Measurements from ENCODE around the gene FARP1.

FARP1 gene

DNA sequence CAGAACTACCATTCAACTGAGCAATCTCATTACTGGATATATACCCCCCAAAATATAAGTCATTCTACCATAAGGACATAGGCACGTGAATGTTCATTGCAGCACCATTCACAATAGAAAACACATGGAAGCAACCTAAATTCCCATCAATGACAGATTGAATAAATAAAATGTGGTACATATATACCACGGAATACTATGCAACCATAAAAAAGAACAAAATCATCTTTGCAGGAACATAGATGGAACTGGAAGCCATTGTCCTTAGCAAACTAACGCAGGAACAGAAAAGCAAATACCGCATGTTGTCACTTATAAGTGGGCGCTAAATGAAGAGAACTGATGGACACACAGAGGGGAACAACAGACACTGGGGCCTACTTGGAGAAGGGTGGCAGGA is 20.0 kb downstream of the FARP1 start:
- Histone ChIP-seq H3K27ac (ENCODE audit: insufficient read depth in 1 of 2, low read depth in 1 of 2, low read length in 2 of 2, poor library complexity in 1 of 2, severe bottlenecking in 2 of 2) (no peak overlapping the region), H3K9me3 (ENCODE audit: control extremely low read depth in 1 of 5, control insufficient read depth in 4 of 5, insufficient read depth in 2 of 5, low read depth in 1 of 5, low read length in 4 of 5) (no peaks in the 10 kb centered on the region), H3K4me3 (ENCODE audit: control insufficient read depth in 1 of 7, extremely low read depth in 1 of 7, insufficient read depth in 4 of 7, low read depth in 2 of 7, low read length in 6 of 7) (no peak overlapping the region), H3K27me3 (replicated peaks in 2 of 5; ENCODE audit: control insufficient read depth in 4 of 5, insufficient read depth in 5 of 5, low read length in 4 of 5) (peaks cover 0 to 5% (median 0%) of the 10 kb centered on the region in 5 experiments), H3K36me3 (ENCODE audit: control insufficient read depth in 4 of 4, insufficient read depth in 4 of 4, low read length in 3 of 4) (no peaks in the 10 kb centered on the region), H3K4me1 (ENCODE audit: control extremely low read depth in 1 of 4, control insufficient read depth in 4 of 4, insufficient read depth in 4 of 4, low read length in 3 of 4) (no peaks in the 10 kb centered on the region)
- DNase-seq, result no peak
- ChIA-PET POLR2A (no interaction called here), CTCF (no interaction called here)
- 100% methylated on average over 3 of the region's 5 CpGs for WGBS (ENCODE audit: insufficient coverage)

DNA sequence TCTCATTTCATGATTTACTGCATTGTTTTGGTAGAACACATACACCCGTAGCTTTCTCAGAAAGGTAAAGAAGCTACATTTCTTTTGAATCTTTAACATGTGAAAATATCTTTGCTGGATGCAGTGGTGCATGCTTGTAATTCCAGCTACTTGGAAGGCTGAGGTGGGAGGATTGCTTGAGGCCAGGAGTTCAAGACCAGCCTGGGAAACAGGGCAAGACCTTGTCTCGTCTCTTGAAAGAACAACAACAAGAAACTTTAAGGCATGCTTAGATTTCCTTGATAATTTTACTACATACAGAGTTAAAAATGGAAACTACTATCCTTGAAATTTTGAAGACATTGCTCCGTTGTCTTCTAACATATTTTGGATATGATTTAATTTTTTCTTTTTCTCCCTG is 26.4 kb downstream of the FARP1 start:
- no peak overlapping the region for H3K4me3 ChIP-seq (ENCODE audit: control insufficient read depth in 1 of 7, extremely low read depth in 1 of 7, insufficient read depth in 4 of 7, low read depth in 2 of 7, low read length in 6 of 7)
- ChIA-PET CTCF (no interaction called here), POLR2A (no interaction called here)
- H3K4me1 ChIP-seq (ENCODE audit: control extremely low read depth in 1 of 4, control insufficient read depth in 4 of 4, insufficient read depth in 4 of 4, low read length in 3 of 4), result peaks cover 0 to 9% (median 2%) of the 10 kb centered on the region in 4 experiments
- no CpG with 5 or more reads among the region's 3 CpGs for WGBS (ENCODE audit: insufficient coverage)
- H3K9me3 ChIP-seq (ENCODE audit: control extremely low read depth in 1 of 5, control insufficient read depth in 4 of 5, insufficient read depth in 2 of 5, low read depth in 1 of 5, low read length in 4 of 5), result no peaks in the 10 kb centered on the region
- H3K27ac ChIP-seq (ENCODE audit: insufficient read depth in 1 of 2, low read depth in 1 of 2, low read length in 2 of 2, poor library complexity in 1 of 2, severe bottlenecking in 2 of 2), result no peak overlapping the region
- H3K27me3 ChIP-seq (replicated peaks in 2 of 5; ENCODE audit: control insufficient read depth in 4 of 5, insufficient read depth in 5 of 5, low read length in 4 of 5), result peaks cover 0 to 2% (median 0%) of the 10 kb centered on the region in 5 experiments
- no peak for DNase-seq
- H3K36me3 ChIP-seq (ENCODE audit: control insufficient read depth in 4 of 4, insufficient read depth in 4 of 4, low read length in 3 of 4), result no peaks in the 10 kb centered on the region

DNA sequence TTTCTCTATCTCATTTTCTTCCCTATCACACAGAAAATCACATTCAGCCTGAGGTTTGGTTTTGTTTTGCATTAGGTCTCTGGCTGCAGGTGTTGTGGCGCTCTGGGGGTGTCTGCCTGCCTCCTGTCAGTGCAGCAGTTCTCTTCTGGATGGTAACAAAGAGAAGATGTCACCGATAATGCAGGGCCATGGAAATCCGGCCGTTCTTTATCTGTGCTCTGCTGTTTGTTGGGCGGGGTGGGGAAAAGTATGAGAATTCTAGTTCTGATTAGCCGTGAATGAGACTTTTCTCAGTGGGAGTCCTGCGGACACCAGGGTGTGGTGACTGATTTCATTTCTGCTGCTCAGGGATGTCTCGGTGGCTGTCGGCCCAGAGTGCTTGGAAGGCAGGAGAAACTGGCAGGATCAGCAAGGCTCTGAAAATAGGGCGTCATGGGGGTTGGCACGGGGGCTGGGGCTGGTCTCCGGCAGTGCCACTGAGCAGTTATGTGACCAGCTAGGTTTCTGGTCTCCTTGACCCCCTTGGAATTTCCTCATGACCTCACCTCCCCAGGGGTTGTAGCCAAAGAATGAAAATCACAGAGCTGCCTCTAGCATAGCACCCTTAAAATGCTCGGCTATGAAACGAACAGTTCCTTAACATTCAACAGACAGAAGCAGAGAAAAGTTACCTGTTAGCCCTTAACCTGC is 29.2 kb downstream of the FARP1 start:
- DNase-seq, result no peak
- no peak overlapping the region for H3K4me3 ChIP-seq (ENCODE audit: control insufficient read depth in 1 of 7, extremely low read depth in 1 of 7, insufficient read depth in 4 of 7, low read depth in 2 of 7, low read length in 6 of 7)
- WGBS (ENCODE audit: insufficient coverage), result 92% methylated on average over 12 of the region's 14 CpGs
- peaks cover 0 to 9% (median 2%) of the 10 kb centered on the region in 4 experiments for H3K4me1 ChIP-seq (ENCODE audit: control extremely low read depth in 1 of 4, control insufficient read depth in 4 of 4, insufficient read depth in 4 of 4, low read length in 3 of 4)
- POLR2A ChIA-PET, result no interaction called here
- no peaks in the 10 kb centered on the region for H3K9me3 ChIP-seq (ENCODE audit: control extremely low read depth in 1 of 5, control insufficient read depth in 4 of 5, insufficient read depth in 2 of 5, low read depth in 1 of 5, low read length in 4 of 5)
- H3K27me3 ChIP-seq (replicated peaks in 2 of 5; ENCODE audit: control insufficient read depth in 4 of 5, insufficient read depth in 5 of 5, low read length in 4 of 5), result peaks cover 0 to 2% (median 0%) of the 10 kb centered on the region in 5 experiments
- CTCF ChIA-PET, result interaction anchor here (0.6 kb wide), 1 partner anchor 1144 kb away, joined by 3 read pairs; no protein-coding TSS in a partner anchor
- H3K36me3 ChIP-seq (ENCODE audit: control insufficient read depth in 4 of 4, insufficient read depth in 4 of 4, low read length in 3 of 4), result no peaks in the 10 kb centered on the region
- no peak overlapping the region for H3K27ac ChIP-seq (ENCODE audit: insufficient read depth in 1 of 2, low read depth in 1 of 2, low read length in 2 of 2, poor library complexity in 1 of 2, severe bottlenecking in 2 of 2)

DNA sequence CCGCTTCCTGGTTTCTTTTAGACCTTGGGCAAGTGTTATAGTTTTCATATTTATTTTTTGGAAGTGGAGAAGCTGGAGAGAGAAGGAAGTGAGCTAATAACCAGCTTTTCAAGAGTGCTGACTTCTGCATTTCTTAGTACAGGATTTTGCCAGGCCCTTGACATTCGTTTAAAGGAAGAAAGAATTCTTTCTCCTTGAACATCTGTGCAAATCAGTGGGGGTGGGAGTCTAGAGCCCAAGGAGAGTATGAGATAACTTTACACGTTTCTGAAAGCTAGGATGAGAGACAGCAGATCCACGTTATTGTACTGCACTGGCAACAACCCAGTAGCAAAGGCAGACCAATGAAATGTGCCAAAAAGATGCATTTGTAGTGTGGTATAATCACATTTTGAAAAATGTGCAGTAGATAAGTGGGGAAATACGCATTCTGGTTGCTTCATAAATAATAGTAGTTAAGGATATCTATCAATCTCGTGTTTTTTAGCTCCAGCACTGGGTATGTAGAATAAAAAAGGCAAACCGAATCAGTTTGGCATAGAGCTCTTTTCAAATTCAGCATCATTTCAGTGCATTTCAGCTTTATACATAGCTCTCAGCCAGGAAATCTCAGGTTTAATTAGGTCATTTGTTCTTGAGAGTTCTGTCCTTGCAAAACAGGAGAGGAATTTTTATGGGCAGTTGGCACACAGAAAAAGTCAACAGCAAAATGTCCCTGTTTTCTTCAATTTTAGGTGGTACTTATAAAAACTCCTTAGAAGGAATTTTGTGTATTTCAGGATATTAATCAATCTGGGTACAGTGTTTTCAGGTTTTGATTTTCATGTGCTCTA is 29.9 kb downstream of the FARP1 start:
- H3K36me3 ChIP-seq (ENCODE audit: control insufficient read depth in 4 of 4, insufficient read depth in 4 of 4, low read length in 3 of 4), result no peaks in the 10 kb centered on the region
- H3K4me3 ChIP-seq (ENCODE audit: control insufficient read depth in 1 of 7, extremely low read depth in 1 of 7, insufficient read depth in 4 of 7, low read depth in 2 of 7, low read length in 6 of 7), result no peak overlapping the region
- POLR2A ChIA-PET, result no interaction called here
- H3K27ac ChIP-seq (ENCODE audit: insufficient read depth in 1 of 2, low read depth in 1 of 2, low read length in 2 of 2, poor library complexity in 1 of 2, severe bottlenecking in 2 of 2), result no peak overlapping the region
- H3K4me1 ChIP-seq (ENCODE audit: control extremely low read depth in 1 of 4, control insufficient read depth in 4 of 4, insufficient read depth in 4 of 4, low read length in 3 of 4), result peaks cover 0 to 9% (median 2%) of the 10 kb centered on the region in 4 experiments
- 67% methylated on average over 4 of the region's 7 CpGs for WGBS (ENCODE audit: insufficient coverage)
- peaks cover 0 to 2% (median 0%) of the 10 kb centered on the region in 5 experiments for H3K27me3 ChIP-seq (replicated peaks in 2 of 5; ENCODE audit: control insufficient read depth in 4 of 5, insufficient read depth in 5 of 5, low read length in 4 of 5)
- H3K9me3 ChIP-seq (ENCODE audit: control extremely low read depth in 1 of 5, control insufficient read depth in 4 of 5, insufficient read depth in 2 of 5, low read depth in 1 of 5, low read length in 4 of 5), result no peaks in the 10 kb centered on the region
- CTCF ChIA-PET, result interaction anchor here (0.6 kb wide), 1 partner anchor 1145 kb away, joined by 3 read pairs; no protein-coding TSS in a partner anchor
- DNase-seq, result no peak

DNA sequence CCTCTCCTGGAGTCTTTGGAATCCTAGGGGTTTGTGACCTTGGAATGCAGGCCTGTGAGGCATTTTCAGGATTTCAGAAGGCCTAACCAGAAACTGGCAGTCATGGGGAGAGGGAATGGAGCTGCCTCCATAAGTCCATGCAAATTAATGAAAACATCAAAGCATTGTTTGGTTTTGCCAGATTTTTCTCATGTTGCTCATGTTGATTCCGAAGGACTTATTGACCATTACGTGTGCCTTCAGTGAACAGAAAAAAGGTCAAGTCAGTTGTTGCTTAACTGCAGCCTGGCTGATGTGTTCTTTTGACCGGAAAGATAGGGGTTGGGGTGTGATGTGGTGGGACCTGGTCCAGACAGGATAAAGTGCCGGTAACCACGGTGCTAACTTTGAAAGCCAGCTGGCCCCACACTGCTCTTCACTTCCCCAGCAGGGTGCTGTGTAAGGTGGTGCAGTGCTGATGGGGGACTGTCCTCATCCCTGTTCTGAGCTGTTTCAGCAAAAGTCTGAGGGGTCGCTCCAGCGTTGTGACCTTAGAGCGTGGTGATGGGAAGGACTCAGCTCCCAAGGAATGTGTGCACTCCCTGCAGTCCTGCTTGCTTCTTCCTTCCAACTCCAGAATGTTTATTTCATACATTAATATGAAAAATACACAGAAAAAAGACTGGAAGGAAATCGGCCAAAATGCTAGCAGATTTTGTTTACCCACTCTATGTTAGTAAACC is 30.7 kb downstream of the FARP1 start:
- ChIA-PET CTCF (no interaction called here), POLR2A (no interaction called here)
- no peaks in the 10 kb centered on the region for H3K36me3 ChIP-seq (ENCODE audit: control insufficient read depth in 4 of 4, insufficient read depth in 4 of 4, low read length in 3 of 4)
- peaks cover 0 to 9% (median 1%) of the 10 kb centered on the region in 4 experiments for H3K4me1 ChIP-seq (ENCODE audit: control extremely low read depth in 1 of 4, control insufficient read depth in 4 of 4, insufficient read depth in 4 of 4, low read length in 3 of 4)
- DNase-seq, result no peak
- H3K27me3 ChIP-seq (replicated peaks in 2 of 5; ENCODE audit: control insufficient read depth in 4 of 5, insufficient read depth in 5 of 5, low read length in 4 of 5), result peaks cover 0 to 2% (median 0%) of the 10 kb centered on the region in 5 experiments
- no peaks in the 10 kb centered on the region for H3K9me3 ChIP-seq (ENCODE audit: control extremely low read depth in 1 of 5, control insufficient read depth in 4 of 5, insufficient read depth in 2 of 5, low read depth in 1 of 5, low read length in 4 of 5)
- H3K4me3 ChIP-seq (ENCODE audit: control insufficient read depth in 1 of 7, extremely low read depth in 1 of 7, insufficient read depth in 4 of 7, low read depth in 2 of 7, low read length in 6 of 7), result no peak overlapping the region
- H3K27ac ChIP-seq (ENCODE audit: insufficient read depth in 1 of 2, low read depth in 1 of 2, low read length in 2 of 2, poor library complexity in 1 of 2, severe bottlenecking in 2 of 2), result no peak overlapping the region
- WGBS (ENCODE audit: insufficient coverage), result 72% methylated on average over 5 of the region's 9 CpGs

GRCh38 chr13:98174307-98174706 is 31.4 kb downstream of the FARP1 start:
- Histone ChIP-seq H3K27me3 (replicated peaks in 2 of 5; ENCODE audit: control insufficient read depth in 4 of 5, insufficient read depth in 5 of 5, low read length in 4 of 5) (peaks cover 0 to 2% (median 0%) of the 10 kb centered on the region in 5 experiments), H3K36me3 (ENCODE audit: control insufficient read depth in 4 of 4, insufficient read depth in 4 of 4, low read length in 3 of 4) (no peaks in the 10 kb centered on the region), H3K4me3 (ENCODE audit: control insufficient read depth in 1 of 7, extremely low read depth in 1 of 7, insufficient read depth in 4 of 7, low read depth in 2 of 7, low read length in 6 of 7) (no peak overlapping the region), H3K4me1 (ENCODE audit: control extremely low read depth in 1 of 4, control insufficient read depth in 4 of 4, insufficient read depth in 4 of 4, low read length in 3 of 4) (peaks cover 0 to 9% (median 0%) of the 10 kb centered on the region in 4 experiments), H3K27ac (ENCODE audit: insufficient read depth in 1 of 2, low read depth in 1 of 2, low read length in 2 of 2, poor library complexity in 1 of 2, severe bottlenecking in 2 of 2) (no peak overlapping the region), H3K9me3 (ENCODE audit: control extremely low read depth in 1 of 5, control insufficient read depth in 4 of 5, insufficient read depth in 2 of 5, low read depth in 1 of 5, low read length in 4 of 5) (peaks cover 0 to 4% (median 0%) of the 10 kb centered on the region in 5 experiments)
- CTCF ChIA-PET, result no interaction called here
- POLR2A ChIA-PET, result no interaction called here
- WGBS (ENCODE audit: insufficient coverage), result 98% methylated on average over 6 of the region's 7 CpGs
- DNase-seq, result no peak
